Liver (tissue), 3 donors: ENCODE measurements around the gene SLC19A2.

Experiments
- FOXA1 ChIP-seq: IDR thresholded peaks from 2 replicates; pipeline ENCODE4 v1.6.1; 2016; ENCODE audit warnings: antibody characterized with exemption
- JUND ChIP-seq, 2 donors: IDR thresholded peaks; 2 replicates each; pipeline ENCODE4 v1.6.1; 2016; ENCODE audit warnings: antibody characterized with exemption in 2 of 2
- RAD21 ChIP-seq, 2 donors: IDR thresholded peaks; 2 replicates each; pipeline ENCODE4 v1.6.1; 2016; ENCODE audit warnings: antibody characterized with exemption in 2 of 2, mild to moderate bottlenecking in 2 of 2
- RXRA ChIP-seq, 2 donors: IDR thresholded peaks; 2 replicates each; pipeline ENCODE4 v1.6.1; 2017 to 2018; ENCODE audit warnings: antibody characterized with exemption in 2 of 2, mild to moderate bottlenecking in 1 of 2
- SP1 ChIP-seq: IDR thresholded peaks from 2 replicates; pipeline ENCODE4 v1.6.1; 2018; ENCODE audit warnings: antibody characterized with exemption, mild to moderate bottlenecking
- TAF1 ChIP-seq: conservative IDR thresholded peaks from 2 replicates; pipeline ENCODE4 v1.6.1; 2016; ENCODE audit warnings: antibody characterized with exemption, mild to moderate bottlenecking
- YY1 ChIP-seq: IDR thresholded peaks from 2 replicates; pipeline ENCODE4 v1.6.1; 2016; ENCODE audit warnings: antibody characterized with exemption, mild to moderate bottlenecking
- TF ChIP-seq, protein P1 (sequence below): fragments of 150-350 bp; IDR thresholded peaks from 2 replicates; pipeline ENCODE4 v1.5.1; 2017; ENCODE audit warnings: improper control_type of control experiment, low read depth, low read length; ENCODE audit not compliant: missing input control
- TF ChIP-seq, protein P2 (sequence below): IDR thresholded peaks from 2 replicates; pipeline ENCODE4 v1.6.1; 2016; ENCODE audit warnings: antibody characterized with exemption, mild to moderate bottlenecking
- TF ChIP-seq, protein P3 (sequence below): IDR thresholded peaks from 2 replicates; pipeline ENCODE4 v1.6.1; 2016; ENCODE audit warnings: antibody characterized with exemption
- donor health status: healthy.
- donor health status: healthy.

- TF ChIP-seq, protein P1, sequence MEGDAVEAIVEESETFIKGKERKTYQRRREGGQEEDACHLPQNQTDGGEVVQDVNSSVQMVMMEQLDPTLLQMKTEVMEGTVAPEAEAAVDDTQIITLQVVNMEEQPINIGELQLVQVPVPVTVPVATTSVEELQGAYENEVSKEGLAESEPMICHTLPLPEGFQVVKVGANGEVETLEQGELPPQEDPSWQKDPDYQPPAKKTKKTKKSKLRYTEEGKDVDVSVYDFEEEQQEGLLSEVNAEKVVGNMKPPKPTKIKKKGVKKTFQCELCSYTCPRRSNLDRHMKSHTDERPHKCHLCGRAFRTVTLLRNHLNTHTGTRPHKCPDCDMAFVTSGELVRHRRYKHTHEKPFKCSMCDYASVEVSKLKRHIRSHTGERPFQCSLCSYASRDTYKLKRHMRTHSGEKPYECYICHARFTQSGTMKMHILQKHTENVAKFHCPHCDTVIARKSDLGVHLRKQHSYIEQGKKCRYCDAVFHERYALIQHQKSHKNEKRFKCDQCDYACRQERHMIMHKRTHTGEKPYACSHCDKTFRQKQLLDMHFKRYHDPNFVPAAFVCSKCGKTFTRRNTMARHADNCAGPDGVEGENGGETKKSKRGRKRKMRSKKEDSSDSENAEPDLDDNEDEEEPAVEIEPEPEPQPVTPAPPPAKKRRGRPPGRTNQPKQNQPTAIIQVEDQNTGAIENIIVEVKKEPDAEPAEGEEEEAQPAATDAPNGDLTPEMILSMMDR = no peak
- TF ChIP-seq FOXA1 (no peak), SP1 (no peak), RAD21 (IDR thresholded peaks at IDR 0.05) (no peak), YY1 (no peak), TAF1 (no peak), JUND (IDR thresholded peaks at IDR 0.05) (no peak), RXRA (IDR thresholded peaks at IDR 0.05) (no peak)
- TF ChIP-seq, protein P2, sequence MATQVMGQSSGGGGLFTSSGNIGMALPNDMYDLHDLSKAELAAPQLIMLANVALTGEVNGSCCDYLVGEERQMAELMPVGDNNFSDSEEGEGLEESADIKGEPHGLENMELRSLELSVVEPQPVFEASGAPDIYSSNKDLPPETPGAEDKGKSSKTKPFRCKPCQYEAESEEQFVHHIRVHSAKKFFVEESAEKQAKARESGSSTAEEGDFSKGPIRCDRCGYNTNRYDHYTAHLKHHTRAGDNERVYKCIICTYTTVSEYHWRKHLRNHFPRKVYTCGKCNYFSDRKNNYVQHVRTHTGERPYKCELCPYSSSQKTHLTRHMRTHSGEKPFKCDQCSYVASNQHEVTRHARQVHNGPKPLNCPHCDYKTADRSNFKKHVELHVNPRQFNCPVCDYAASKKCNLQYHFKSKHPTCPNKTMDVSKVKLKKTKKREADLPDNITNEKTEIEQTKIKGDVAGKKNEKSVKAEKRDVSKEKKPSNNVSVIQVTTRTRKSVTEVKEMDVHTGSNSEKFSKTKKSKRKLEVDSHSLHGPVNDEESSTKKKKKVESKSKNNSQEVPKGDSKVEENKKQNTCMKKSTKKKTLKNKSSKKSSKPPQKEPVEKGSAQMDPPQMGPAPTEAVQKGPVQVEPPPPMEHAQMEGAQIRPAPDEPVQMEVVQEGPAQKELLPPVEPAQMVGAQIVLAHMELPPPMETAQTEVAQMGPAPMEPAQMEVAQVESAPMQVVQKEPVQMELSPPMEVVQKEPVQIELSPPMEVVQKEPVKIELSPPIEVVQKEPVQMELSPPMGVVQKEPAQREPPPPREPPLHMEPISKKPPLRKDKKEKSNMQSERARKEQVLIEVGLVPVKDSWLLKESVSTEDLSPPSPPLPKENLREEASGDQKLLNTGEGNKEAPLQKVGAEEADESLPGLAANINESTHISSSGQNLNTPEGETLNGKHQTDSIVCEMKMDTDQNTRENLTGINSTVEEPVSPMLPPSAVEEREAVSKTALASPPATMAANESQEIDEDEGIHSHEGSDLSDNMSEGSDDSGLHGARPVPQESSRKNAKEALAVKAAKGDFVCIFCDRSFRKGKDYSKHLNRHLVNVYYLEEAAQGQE = no peak
- TF ChIP-seq, protein P3, sequence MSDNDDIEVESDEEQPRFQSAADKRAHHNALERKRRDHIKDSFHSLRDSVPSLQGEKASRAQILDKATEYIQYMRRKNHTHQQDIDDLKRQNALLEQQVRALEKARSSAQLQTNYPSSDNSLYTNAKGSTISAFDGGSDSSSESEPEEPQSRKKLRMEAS = no peak
These were observed 70.8 kb downstream of the SLC19A2 start for GRCh38 chr1:169414952-169415351.
